PFSK-1 (cell line): Measurements from ENCODE around the gene GRAMD1C.

Experiments
- FOXP2 ChIP-seq: optimal IDR thresholded peaks from 2 replicates; pipeline ENCODE3; 2011; ENCODE audit warnings: borderline replicate concordance, control low read depth, inconsistent platforms; ENCODE audit not compliant: insufficient read depth; ENCODE audit errors: extremely low read length, extremely low read depth
- POLR2AphosphoS5 ChIP-seq: IDR thresholded peaks from 2 replicates; pipeline ENCODE4 v1.6.1; 2012; ENCODE audit warnings: low read depth, mild to moderate bottlenecking, control low read depth, low read length, moderate library complexity
- REST ChIP-seq, 2 experiments: IDR thresholded peaks; 2 replicates each; pipeline versions ENCODE4 v1.6.1 to v1.8.0; 2011 to 2012; ENCODE audit warnings: low read depth in 2 of 2, low read length in 2 of 2, control low read depth in 1 of 2, inconsistent platforms in 1 of 2, mild to moderate bottlenecking in 1 of 2, moderate library complexity in 1 of 2; ENCODE audit not compliant: insufficient read depth in 1 of 2
- SIN3A ChIP-seq: IDR thresholded peaks from 2 replicates; pipeline ENCODE4 v1.6.1; 2012; ENCODE audit warnings: mild to moderate bottlenecking, low read length, moderate library complexity, borderline replicate concordance; ENCODE audit not compliant: insufficient read depth
- TAF1 ChIP-seq: IDR thresholded peaks from 2 replicates; pipeline ENCODE4 v1.6.1; 2012; ENCODE audit warnings: low read length, control low read depth, borderline replicate concordance; ENCODE audit not compliant: insufficient read depth

The GRAMD1C gene

GRCh38 chr3:113983544-113983943 is 145.0 kb downstream of the GRAMD1C start:
- TF ChIP-seq POLR2AphosphoS5 (no peak), REST (IDR thresholded peaks at IDR 0.05; ENCODE audit: insufficient read depth in 1 of 2, low read depth in 2 of 2, low read length in 2 of 2) (no peak), TAF1 (no peak), FOXP2 (no peak)

DNA sequence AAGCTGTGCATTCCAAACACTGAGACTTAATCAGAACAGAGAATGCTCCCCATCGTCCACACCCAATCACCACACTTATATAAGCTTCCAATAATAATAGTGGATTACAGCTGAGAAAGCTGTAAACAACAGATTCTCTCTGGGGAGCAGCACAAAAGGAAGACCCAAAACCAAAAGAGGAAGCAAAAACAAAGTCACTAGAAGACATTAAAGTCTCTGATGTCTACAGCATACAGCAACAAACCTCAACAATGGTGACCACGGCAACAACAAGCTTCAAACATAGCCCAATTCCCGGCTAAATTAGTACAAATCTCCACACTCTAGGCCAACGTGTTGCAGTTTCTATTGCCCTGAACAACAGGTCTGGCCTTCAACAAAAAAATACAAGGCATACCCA is 147.0 kb downstream of the GRAMD1C start:
- TF ChIP-seq REST (IDR thresholded peaks at IDR 0.05; ENCODE audit: insufficient read depth in 1 of 2, low read depth in 2 of 2, low read length in 2 of 2), result no peak
- no peak for TF ChIP-seq POLR2AphosphoS5
- TF ChIP-seq SIN3A, result no peak
- TF ChIP-seq FOXP2, result no peak
- no peak for TF ChIP-seq TAF1
